SK-N-SH treated with all-trans-retinoic acid at 6 μM for 48 hours (cell line): Measurements from ENCODE around the gene LDHAL6B.

Experiments
- ATAC-seq: fragments of 200-7000 bp; cut with Tn5 transposase; 3 replicates; pipeline ENCODE4 v1.9.1; 2020; ENCODE audit warnings: mild to moderate bottlenecking, moderate library complexity
- ARNTL ChIP-seq: fragments of 450-650 bp; formaldehyde crosslinking; IDR thresholded peaks from 2 replicates; pipeline ENCODE4 v1.5.0; 2020; ENCODE audit warnings: low read depth, mild to moderate bottlenecking, moderate library complexity, borderline replicate concordance
- BACH2 ChIP-seq: fragments of 250-450 bp; sonication (Bioruptor Pico); IDR thresholded peaks from 2 replicates; pipeline ENCODE4 v1.9.0; 2021; ENCODE audit warnings: mild to moderate bottlenecking, borderline replicate concordance
- CREB5 ChIP-seq: fragments of 250-450 bp; sonication (Bioruptor Pico); IDR thresholded peaks from 2 replicates; pipeline ENCODE4 v1.5.1; 2020; ENCODE audit warnings: low read depth, mild to moderate bottlenecking, moderate library complexity
- CSDC2 ChIP-seq: fragments of 250-450 bp; sonication (Bioruptor Pico); IDR thresholded peaks from 2 replicates; pipeline ENCODE4 v1.5.0; 2020; ENCODE audit warnings: mild to moderate bottlenecking, moderate library complexity
- CSRNP3 ChIP-seq: fragments of 250-450 bp; sonication (Bioruptor Pico); IDR thresholded peaks from 2 replicates; pipeline ENCODE4 v1.5.1; 2021; ENCODE audit warnings: mild to moderate bottlenecking, moderate library complexity
- ESRRG ChIP-seq: fragments of 250-450 bp; sonication (Bioruptor Pico); IDR thresholded peaks from 2 replicates; pipeline ENCODE4 v1.6.1; 2021; ENCODE audit warnings: mild to moderate bottlenecking
- GLIS3 ChIP-seq: fragments of 250-450 bp; sonication (Bioruptor Pico); IDR thresholded peaks from 2 replicates; pipeline ENCODE4 v1.5.0; 2020; ENCODE audit warnings: mild to moderate bottlenecking, moderate library complexity
- ISL1 ChIP-seq: fragments of 250-450 bp; sonication (Bioruptor Pico); IDR thresholded peaks from 2 replicates; pipeline ENCODE4 v2.1.2; 2022; ENCODE audit warnings: mild to moderate bottlenecking, moderate library complexity
- PATZ1 ChIP-seq: fragments of 250-450 bp; sonication (Bioruptor Pico); IDR thresholded peaks from 2 replicates; pipeline ENCODE4 v1.8.0; 2020; ENCODE audit warnings: mild to moderate bottlenecking, moderate library complexity, borderline replicate concordance
- POU6F1 ChIP-seq: fragments of 250-450 bp; sonication (Bioruptor Pico); IDR thresholded peaks from 2 replicates; pipeline ENCODE4 v1.8.0; 2021; ENCODE audit warnings: low read depth, mild to moderate bottlenecking, moderate library complexity, borderline replicate concordance
- PPARA ChIP-seq: fragments of 250-450 bp; sonication (Bioruptor Pico); IDR thresholded peaks from 2 replicates; pipeline ENCODE4 v1.5.0; 2020; ENCODE audit warnings: mild to moderate bottlenecking, borderline replicate concordance
- RARB ChIP-seq: fragments of 250-450 bp; sonication (Bioruptor Pico); IDR thresholded peaks from 2 replicates; pipeline ENCODE4 v1.8.0; 2021; ENCODE audit warnings: mild to moderate bottlenecking, moderate library complexity
- SNAI2 ChIP-seq: fragments of 250-450 bp; sonication (Bioruptor Pico); IDR thresholded peaks from 2 replicates; pipeline ENCODE4 v1.5.0; 2020; ENCODE audit warnings: mild to moderate bottlenecking, moderate library complexity
- TOX ChIP-seq: fragments of 250-450 bp; sonication (Bioruptor Pico); IDR thresholded peaks from 2 replicates; pipeline ENCODE4 v1.8.0; 2021; ENCODE audit warnings: mild to moderate bottlenecking, moderate library complexity, borderline replicate concordance
- TSHZ2 ChIP-seq: fragments of 250-450 bp; sonication (Bioruptor Pico); IDR thresholded peaks from 2 replicates; pipeline ENCODE4 v1.5.0; 2020; ENCODE audit warnings: mild to moderate bottlenecking, moderate library complexity
- ZC3H10 ChIP-seq: fragments of 250-450 bp; sonication (Bioruptor Pico); IDR thresholded peaks from 2 replicates; pipeline ENCODE4 v1.5.1; 2021; ENCODE audit warnings: mild to moderate bottlenecking, moderate library complexity
- ZFP3 ChIP-seq: fragments of 250-450 bp; sonication (Bioruptor Pico); IDR thresholded peaks from 2 replicates; pipeline ENCODE4 v1.5.0; 2020; ENCODE audit warnings: mild to moderate bottlenecking, moderate library complexity
- ZFP30 ChIP-seq: fragments of 450-650 bp; formaldehyde crosslinking; IDR thresholded peaks from 2 replicates; pipeline ENCODE4 v1.5.0; 2022; ENCODE audit warnings: mild to moderate bottlenecking, moderate library complexity
- ZNF565 ChIP-seq: fragments of 450-650 bp; formaldehyde crosslinking; conservative IDR thresholded peaks from 2 replicates; pipeline ENCODE4 v1.5.0; 2020; ENCODE audit warnings: low read depth, mild to moderate bottlenecking, moderate library complexity
- ZNF70 ChIP-seq: fragments of 450-650 bp; formaldehyde crosslinking; IDR thresholded peaks from 2 replicates; pipeline ENCODE4 v1.5.0; 2020; ENCODE audit warnings: mild to moderate bottlenecking, moderate library complexity

LDHAL6B gene

GRCh38 chr15:59232476-59232875, 25.8 kb downstream of the LDHAL6B start:
- TF ChIP-seq ARNTL (CRISPR knock-in tag) (no peak), CSRNP3 (no peak), ZNF565 (CRISPR knock-in tag) (no peak), RARB (CRISPR knock-in tag) (no peak), CREB5 (CRISPR knock-in tag) (no peak), POU6F1 (CRISPR knock-in tag) (no peak), ZFP30 (no peak), CSDC2 (CRISPR knock-in tag) (no peak)
- ATAC-seq = peak; percentile 79

- TF ChIP-seq GLIS3 (CRISPR knock-in tag) (no peak), ZNF70 (CRISPR knock-in tag) (no peak), ZNF565 (CRISPR knock-in tag) (no peak), ZC3H10 (no peak), TOX (CRISPR knock-in tag) (no peak), ARNTL (CRISPR knock-in tag) (no peak), ZFP30 (no peak)
- ATAC-seq = no peak
Observed at GRCh38 chr15:59236394-59236793, 29.8 kb downstream of the LDHAL6B start.

GRCh38 chr15:59237119-59237855, 30.6 kb downstream of the LDHAL6B start:
- no peak for TF ChIP-seq ZFP3 (CRISPR knock-in tag)
- no peak for TF ChIP-seq PATZ1 (CRISPR knock-in tag)
- TF ChIP-seq GLIS3 (CRISPR knock-in tag) = no peak
- no peak for TF ChIP-seq SNAI2 (CRISPR knock-in tag)
- no peak for TF ChIP-seq BACH2 (CRISPR knock-in tag)
- TF ChIP-seq ISL1 (CRISPR knock-in tag) = no peak
- TF ChIP-seq TSHZ2 (CRISPR knock-in tag) = no peak
- TF ChIP-seq PPARA (CRISPR knock-in tag) = no peak
- TF ChIP-seq ARNTL (CRISPR knock-in tag) = no peak
- no peak for TF ChIP-seq ZNF565 (CRISPR knock-in tag)
- no peak for TF ChIP-seq ZFP30
- no peak for TF ChIP-seq CSDC2 (CRISPR knock-in tag)
- no peak for TF ChIP-seq CSRNP3
- TF ChIP-seq ZC3H10 = no peak
- TF ChIP-seq ESRRG (CRISPR knock-in tag) = no peak
- no peak for TF ChIP-seq TOX (CRISPR knock-in tag)
- no peak for ATAC-seq
